Middle frontal gyrus (tissue), 1 donor: Measurements from ENCODE around the gene SLF2.

Source experiments
- DNase-seq: peaks from one replicate; pipeline ENCODE4 v3.0.0-alpha.2; 2015; ENCODE audit warnings: low spot score; ENCODE audit errors: extremely low spot score

Gene SLF2

DNA sequence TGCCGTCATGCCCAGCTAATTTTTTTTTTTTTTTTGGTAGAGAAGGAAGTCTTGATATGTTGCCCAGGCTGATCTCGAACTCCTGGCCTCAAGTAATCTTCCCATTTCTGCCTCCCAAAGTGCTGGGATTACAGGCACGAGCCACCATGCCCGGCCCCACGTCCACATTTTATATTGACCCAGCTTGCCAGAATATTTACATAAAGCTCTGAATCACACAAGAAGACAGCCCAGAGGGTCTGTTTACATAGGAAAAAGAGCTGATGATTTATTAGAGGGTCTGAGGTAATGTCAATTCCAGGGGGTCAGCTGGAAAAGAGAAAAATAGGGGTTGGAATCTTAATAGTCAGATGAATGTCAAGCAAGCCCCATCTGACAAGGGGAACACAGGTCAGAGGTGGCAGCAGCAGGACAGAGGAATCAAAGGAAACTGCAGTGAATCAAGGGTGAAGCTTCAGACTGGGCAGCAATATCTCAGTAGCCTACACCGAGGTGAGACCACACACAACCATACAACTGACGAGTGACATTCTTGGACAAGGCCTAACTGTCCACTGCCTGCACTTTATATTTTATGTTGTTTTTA lies 15.8 kb upstream of the SLF2 start:
- no peak for DNase-seq

DNA sequence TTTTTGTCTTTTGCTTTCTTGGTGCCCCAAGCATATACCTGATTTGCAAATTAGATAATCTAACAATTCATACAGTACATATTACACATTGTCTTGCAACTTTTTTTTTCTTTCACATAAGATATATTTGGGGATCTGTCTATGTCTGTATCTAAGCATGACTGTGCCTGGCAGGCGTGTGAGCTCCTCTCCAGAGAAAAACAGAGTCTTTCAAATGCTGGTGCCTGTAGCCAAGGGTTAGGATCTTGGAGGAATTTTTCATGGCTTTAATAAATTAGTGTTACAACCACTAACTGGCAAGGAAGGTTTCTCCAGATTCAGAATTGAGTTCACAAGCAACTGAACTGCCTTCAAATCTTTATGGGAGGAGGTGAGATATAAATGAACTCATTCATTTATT lies 14.8 kb upstream of the SLF2 start:
- no peak for DNase-seq

DNA sequence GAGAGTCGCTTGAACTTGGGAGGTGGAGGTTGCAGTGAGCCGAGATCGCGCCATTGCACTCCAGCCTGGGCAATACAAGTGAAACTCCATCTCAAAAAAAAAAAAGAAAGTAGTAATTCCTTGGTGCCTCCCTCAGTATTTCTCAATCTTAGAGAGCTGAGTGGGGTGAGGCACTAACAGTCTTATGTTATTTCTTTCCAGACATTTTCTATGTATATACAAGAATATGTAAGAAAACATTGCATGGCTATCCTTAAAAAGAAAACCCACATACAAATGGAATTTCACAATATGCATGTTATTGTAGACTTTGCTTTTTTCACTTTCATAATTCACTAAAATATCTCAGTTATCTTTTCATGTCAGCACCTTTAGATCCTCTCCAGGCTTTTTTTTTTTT lies 13.6 kb upstream of the SLF2 start:
- DNase-seq: no peak

DNA sequence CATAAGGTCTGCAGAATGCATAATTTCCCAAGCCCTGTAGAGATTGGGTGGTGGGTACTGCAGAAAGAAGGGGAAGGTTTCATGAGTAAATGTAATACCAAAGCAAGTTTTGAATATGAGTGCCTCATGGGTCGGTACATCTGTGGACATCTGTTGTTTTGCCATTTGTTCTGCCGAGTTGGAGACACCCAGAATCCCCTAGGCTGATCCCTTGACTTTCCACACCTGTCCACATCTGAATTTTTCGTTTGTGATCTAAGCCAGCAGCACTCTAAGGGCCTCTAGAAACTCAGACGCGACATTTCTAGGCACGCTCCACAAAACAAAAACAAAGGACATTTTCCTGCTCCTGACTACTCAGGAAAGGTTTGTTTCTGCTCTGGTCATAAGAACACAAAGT lies 11.7 kb upstream of the SLF2 start:
- DNase-seq: no peak

DNA sequence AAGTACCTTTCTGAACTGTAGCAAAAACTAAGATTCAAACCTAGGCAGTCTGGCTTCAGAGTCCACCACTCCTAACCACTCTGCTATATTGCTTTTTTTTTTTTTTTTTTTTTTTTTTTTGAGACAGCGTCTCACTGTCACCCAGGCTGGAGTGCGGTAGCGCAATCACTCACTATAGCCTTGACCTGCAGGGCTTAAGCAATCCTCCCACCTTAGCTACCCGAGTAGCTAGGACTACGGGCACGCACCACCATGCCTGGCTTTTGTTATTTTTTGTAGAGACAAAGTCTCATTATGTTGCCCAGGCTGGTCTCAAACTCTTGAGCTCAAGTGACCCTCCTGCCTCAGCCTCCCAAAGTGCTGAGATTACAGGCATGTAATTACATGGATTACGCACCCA lies 10.1 kb upstream of the SLF2 start:
- no peak for DNase-seq

DNA sequence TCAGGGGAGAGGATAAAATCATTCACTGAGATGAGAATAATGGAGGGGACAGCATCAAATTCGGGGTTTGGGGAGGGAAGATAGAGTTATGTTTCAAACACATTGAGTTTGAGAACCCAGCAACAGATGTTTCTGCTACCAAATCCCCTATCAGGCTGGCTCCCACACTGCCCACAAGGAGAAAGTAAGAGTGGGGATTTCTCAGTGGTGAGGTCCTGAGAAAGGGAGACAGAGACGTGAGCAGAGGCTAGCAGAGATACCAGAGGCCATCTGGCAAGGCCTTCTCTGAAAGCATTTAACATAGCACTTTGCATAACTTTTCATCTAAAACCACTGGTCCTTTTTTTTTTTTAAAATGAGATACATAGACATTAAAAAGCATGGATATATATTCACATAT lies 7.8 kb upstream of the SLF2 start:
- DNase-seq: no peak

DNA sequence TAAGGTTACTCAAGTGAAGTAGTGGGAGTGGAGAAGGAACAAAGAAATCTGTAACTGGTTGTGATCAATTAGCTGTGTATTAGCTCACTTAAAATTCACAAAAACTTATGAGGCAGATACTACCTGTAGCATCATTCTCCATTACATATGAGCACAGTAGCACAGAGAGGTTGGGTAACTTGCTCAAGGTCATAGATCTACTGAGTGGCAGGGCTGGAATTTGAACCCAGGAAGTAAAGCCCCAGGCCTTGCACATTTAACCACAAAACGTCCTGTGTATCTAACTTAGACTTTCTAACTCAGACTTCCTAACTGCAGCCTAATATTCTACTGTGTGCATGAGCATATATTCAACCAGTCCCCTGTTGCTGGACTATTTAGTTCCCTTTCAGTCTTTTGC lies 5.6 kb upstream of the SLF2 start:
- no peak for DNase-seq

DNA sequence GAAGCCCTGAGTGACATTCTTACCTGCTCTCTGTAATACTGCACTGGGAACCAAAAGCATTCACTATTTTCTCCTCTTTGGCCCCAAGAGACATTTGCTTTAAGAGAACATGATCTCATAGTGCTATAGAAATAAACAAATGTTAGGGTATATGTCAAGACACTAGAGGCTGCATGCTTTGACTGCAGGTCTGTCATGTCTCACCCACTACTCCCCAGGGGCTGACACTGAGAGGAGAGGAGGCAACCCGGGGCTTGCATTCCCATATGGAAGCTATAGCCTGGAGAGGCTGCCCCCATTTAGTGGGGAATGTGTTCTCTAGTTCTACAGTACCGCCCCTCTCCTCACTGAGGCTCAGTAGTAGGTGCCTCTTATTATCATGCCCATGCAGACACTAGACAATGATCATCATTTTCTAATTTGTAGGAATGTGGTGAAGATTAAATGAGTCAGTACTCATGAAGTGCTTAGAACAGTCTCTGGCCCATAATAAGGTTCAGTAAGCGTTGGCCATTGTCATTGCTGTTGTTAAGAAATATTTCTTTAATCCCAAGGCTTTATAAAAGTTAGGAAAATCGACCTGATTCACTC lies 4.9 kb upstream of the SLF2 start:
- DNase-seq: no peak

DNA sequence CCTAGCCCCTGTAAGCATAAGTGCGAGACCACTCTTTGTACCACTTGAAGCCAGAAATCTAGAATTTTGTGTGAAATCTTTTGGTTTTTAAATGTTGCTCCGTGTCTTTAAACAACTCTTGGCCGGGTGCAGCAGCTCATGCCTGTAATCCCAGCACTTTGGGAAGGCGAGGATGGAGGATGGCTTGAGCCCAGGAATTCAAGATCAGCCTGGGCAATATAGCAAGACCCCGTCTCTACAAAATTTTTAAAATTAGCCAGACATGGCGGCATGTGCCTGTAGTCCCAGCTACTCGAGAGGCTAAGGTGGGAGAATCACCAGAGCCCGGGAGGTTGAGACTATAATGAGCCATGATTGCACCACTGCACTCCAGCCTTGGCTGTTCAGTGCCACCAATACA lies 4.4 kb upstream of the SLF2 start:
- DNase-seq: no peak

DNA sequence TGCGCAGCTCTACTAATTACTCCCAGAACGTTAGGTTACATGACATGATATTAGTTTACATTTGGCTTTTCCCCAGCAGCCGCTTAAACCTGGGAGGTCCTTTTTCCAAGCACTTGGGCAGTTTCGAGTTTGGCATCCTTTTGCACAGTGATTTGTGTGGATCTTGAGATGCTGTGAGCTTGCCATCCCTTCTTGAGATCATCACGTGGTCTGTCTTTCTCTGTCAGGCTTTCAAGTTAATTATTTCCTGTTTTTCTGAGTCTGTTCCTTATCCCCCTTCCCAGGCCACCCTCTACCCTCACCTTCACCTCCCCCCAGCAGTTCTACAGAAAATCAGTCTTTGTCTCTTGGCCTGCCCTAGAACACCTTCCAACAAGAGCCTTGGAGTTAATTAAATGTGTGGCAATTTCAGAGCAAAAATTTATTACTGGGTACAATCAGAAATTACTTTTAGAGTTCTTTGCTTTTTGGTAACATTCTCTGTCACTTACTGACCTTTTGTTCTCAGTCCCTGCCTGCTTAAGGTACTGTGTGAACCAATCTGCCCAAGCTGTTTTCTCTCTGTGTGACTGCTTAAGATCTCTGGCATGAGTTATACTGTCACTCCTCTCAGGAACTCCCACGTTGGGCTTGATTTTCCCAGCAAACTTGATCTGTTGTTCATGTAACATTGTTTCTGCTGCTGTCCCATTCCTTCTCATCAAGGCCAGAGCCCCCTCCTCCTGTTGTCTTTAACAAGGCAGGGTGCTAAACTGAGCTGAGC lies 3.1 kb upstream of the SLF2 start:
- no peak for DNase-seq

DNA sequence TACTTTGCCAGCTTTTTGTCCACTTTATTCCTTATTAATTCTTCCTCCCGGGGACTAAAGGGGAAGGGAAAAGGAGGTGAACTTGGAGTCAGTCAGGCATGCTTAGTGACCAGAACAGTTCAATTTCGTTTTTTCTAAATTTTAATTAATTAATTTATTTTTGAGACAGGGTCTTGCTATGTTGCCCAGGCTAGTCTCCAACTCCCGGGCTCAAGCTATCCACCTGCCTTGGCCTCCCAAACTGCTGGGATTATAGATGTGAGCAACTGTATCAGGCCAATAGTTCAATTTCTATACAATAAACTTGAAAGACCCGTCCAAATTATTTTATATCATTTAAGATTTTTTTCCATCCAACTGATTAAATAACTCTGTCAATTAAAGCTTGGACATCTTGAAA lies 1.3 kb upstream of the SLF2 start:
- DNase-seq: no peak

DNA sequence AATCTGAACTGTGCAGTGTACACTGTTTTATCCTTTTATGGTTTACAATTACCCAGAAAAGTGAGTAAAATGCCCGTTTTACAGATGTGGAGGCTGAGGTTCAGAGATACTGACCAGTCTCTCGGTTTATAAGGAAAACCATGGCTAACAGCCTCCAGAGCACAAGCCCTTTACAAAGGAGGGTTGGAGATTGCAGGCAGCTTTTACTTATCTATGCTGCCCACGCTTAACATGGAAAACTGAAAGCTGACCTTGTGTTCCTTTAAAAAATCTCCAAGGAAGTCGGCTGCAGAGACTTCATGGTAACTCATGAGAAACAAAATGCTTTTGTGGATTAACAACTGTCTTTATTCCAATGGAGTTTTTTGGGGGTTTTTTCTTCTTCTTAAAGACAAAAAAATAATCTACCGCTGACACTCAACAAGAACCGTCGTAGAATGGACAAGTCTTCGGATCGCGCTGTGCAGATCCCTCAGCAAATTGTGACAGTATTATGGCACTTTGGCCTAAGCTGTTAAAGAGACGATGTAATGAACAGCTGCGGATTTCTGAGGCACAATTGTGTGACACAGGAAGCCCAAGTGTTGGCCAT lies 654 bp upstream of the SLF2 start:
- no peak for DNase-seq

DNA sequence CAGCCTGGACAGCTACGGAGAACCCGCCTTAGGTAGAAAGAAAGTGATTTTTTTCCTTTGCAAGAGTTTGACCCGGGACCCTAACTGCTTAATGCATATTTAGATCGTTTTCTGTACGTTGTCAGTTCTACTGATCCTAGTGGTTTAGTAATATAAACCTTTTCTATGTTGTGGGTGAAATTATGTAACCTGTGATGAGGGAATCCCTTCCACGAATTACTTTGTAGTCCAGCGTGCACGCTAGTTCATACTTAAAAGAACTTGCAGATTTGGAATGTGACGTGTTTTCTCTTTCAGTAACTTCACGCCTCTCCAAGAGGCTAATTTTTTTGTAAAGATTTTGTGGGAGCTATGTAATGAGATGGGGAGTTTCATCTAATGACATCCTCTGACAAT lies 705 bp downstream of the SLF2 start:
- no peak for DNase-seq

DNA sequence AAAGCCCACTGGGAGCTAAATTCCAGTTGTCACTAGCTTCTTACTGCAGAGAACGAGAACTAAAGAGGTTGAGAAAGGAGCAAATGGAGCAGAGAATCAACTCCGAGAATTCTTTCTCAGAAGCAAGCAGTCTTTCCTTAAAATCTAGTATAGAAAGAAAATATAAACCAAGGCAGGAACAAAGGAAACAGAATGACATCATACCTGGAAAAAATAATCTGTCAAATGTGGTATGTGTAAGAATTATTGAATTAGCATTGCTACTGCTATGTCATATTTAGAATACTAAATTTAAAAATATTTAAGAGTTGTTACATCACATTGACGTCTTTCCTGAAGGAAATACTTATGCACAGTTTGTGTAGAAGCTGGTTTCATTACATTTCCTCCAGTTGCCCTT lies 4.3 kb downstream of the SLF2 start:
- DNase-seq: no peak

DNA sequence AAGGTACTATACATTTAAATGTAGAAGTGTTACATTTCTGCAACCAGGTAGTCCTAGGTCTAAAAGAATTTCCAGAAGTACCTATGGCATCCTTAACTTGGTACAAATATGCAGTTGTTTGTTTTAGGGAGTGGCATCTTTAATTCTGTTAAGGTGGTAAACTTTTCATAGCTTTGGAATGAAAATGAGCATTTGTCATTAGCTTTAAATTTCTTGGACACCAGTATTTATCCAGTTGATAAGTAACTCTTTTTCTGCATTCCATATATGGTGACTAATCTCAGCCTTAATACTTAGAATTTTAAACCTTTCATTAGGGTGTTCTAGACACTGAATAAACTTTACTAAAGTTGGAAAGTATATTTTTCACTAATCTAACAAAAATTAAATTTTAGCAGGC lies 10.8 kb downstream of the SLF2 start:
- no peak for DNase-seq

DNA sequence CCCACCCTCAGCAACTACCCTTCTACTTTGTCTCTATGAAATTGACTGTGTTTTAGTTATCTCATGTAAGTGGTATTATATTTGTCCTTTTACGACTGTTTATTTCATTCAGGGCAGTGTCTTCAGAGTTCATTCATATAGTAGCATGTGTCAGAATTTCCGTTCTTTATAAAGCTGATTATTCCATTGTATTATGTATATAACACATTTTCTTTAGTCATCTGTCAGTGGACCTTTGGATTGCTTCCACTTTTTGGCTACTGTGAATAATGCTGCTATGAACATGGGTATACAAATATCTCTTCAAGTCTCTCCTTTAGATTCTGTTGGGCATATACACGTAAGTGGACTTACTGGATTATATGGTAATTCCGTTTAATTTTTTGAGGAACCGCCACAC lies 14.5 kb downstream of the SLF2 start:
- no peak for DNase-seq

DNA sequence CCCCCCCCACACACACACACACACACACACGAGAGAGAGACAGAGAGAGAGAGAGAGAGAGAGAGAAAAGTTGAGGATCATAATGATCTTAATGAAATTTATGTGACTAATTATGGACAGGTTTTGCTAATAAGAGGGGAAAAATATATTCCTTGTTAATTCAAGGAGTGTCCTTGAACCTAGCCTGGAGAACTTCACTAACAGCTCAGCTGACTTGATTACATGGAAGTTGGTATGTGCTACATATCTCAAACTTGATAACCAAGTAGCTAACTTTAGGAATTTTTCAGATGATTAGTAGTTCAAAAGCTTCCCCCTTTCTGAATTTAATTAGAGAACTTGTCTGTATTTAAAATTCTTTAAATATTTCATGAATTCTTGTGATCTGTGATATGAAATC lies 15.3 kb downstream of the SLF2 start:
- DNase-seq: no peak

DNA sequence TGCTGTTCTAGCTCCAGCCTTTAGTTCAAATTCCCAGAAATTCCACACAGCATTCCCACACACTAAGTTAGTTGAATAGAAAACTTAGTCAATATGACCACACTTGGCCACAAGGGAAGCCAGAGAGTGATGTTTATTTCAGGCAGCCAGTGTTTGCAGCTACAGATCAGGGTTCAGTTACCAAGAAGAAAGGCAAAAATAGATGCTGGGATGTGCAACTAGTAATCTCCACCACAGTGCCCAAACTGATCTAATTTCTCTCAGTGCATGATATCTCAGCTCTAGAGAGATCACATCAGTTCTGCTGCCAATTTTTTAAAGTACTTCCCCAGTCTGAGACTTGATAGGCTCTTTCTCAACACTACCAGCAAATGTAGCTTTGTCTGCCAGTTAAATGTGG lies 17.6 kb downstream of the SLF2 start:
- DNase-seq: no peak

DNA sequence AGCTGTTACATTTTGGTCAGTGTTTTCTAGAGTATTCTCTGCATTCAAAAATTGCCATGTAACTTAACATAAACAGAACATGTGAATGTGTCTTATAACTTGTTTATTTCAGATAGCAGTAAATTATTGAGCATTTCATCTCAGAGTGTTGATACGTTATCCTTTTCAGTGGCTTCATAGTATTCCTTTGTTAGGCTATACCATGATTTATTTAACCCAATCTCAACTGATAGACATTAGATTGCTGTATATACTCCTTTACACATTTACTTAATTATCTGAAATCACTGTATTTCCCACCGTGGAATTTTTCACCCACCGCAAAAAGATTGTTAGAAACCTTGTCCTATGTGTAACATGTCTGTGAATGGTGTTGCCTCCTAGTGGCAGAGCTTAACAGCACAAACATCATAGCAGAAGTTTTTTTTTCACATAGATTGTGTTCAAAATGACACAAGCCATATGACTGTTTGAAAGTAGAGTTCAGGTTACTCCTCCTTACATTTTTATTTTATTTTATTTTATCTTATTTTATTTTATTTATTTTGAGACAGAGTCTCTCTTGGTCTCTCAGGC lies 21.4 kb downstream of the SLF2 start:
- no peak for DNase-seq

DNA sequence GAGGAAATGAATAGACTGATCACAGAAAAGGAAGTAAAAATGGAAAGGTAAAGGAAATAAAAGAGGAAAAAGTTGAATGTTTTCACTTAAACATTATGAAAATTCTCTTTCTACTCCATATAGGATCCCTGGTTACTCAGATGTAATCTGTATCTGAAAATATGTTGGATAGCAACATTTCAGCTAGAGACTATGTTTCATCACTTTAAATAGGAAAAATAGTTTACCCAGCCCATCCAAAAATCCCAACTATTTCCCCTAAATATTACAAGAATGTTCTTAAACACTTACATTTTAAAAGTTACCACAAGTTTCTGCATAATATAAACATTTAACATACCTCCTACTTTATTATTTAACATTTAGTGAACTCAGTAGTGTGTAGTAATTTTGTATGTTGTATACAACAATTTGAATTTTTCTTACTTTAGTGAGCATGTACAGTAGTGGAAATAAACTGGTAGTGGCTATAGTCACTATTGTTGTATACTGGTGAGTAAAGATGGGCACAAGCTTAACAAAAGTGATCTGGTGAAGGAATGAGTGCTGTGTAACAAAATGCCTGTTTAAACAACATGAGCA lies 27.1 kb downstream of the SLF2 start:
- no peak for DNase-seq

DNA sequence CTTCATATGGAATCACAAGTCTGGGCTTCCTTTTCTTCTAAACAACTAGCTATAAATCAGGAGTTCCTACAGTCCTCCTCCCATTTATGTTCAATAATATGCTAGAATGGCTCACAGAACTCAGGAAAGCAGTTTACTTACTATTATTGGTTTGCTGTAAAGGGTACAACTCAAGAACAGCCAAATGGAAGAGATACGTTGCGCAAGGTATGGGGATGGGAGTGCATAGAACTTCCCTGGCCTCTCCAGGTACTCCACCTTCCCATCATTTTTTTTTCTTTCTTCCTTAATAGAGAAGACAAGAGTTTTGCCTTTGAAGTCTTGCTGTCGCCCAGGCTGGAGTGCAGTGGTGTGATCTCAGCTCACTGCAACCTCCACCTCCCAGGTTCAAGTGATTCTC lies 29.5 kb downstream of the SLF2 start:
- DNase-seq: no peak

DNA sequence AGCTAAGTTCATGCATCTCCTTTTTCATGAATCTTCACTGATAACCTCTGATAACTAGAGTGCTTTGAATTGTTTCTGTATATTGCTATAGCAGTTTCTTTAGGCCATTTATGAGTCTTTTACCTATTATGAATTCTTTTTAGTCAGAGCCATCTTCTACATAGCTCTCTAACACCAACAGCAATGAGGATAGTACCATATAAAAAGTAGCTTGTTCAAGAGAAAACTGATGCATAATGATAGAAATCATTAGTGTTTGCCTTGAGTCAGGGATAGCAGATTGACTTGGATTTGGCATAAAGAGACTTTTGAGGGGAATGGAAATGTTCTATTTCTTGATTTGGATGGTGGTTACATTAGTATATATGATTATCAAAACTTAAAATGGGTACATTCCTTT lies 30.7 kb downstream of the SLF2 start:
- no peak for DNase-seq
